ENCODE measurements around the gene RRM2. TPM values are rescaled to one million over a fixed set of nuclear protein-coding genes. Genes with fewer than 3 reads are reported as not detected.

The RRM2 gene
- polyA plus RNA-seq, 1 donor from 2014 or later: 0.57 TPM

GRCh38 chr2:10132996-10133647, 10.6 kb downstream of the RRM2 start:
- TF ChIP-seq EP300 (conservative IDR thresholded peaks at IDR 0.05; ENCODE audit: poor library complexity, severe bottlenecking): no peak
- TF ChIP-seq, protein P1, sequence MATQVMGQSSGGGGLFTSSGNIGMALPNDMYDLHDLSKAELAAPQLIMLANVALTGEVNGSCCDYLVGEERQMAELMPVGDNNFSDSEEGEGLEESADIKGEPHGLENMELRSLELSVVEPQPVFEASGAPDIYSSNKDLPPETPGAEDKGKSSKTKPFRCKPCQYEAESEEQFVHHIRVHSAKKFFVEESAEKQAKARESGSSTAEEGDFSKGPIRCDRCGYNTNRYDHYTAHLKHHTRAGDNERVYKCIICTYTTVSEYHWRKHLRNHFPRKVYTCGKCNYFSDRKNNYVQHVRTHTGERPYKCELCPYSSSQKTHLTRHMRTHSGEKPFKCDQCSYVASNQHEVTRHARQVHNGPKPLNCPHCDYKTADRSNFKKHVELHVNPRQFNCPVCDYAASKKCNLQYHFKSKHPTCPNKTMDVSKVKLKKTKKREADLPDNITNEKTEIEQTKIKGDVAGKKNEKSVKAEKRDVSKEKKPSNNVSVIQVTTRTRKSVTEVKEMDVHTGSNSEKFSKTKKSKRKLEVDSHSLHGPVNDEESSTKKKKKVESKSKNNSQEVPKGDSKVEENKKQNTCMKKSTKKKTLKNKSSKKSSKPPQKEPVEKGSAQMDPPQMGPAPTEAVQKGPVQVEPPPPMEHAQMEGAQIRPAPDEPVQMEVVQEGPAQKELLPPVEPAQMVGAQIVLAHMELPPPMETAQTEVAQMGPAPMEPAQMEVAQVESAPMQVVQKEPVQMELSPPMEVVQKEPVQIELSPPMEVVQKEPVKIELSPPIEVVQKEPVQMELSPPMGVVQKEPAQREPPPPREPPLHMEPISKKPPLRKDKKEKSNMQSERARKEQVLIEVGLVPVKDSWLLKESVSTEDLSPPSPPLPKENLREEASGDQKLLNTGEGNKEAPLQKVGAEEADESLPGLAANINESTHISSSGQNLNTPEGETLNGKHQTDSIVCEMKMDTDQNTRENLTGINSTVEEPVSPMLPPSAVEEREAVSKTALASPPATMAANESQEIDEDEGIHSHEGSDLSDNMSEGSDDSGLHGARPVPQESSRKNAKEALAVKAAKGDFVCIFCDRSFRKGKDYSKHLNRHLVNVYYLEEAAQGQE (IDR thresholded peaks at IDR 0.05; ENCODE audit: borderline replicate concordance): no peak
- Histone ChIP-seq H3F3A (ENCODE audit: insufficient read depth, low read length, poor library complexity, severe bottlenecking) (no peaks in the 10 kb centered on the region), H3K9me3 (ENCODE audit: low read length) (no peaks in the 10 kb centered on the region), H3K9ac (ENCODE audit: low read length) (no peak overlapping the region), H3K4me2 (ENCODE audit: low read length) (no peak overlapping the region), H3K27ac (ENCODE audit: low read length) (no peak overlapping the region), H3K36me3 (ENCODE audit: insufficient read depth, low read length) (no peaks in the 10 kb centered on the region), H4K20me1 (ENCODE audit: insufficient read depth) (no peaks in the 10 kb centered on the region), H3K9me2 (ENCODE audit: insufficient read depth, low read length) (no peaks in the 10 kb centered on the region), H3K4me3 (ENCODE audit: low read length) (no peak overlapping the region), H2AFZ (ENCODE audit: low read depth, low read length) (no peak overlapping the region), H3K79me2 (replicated peaks; ENCODE audit: insufficient read depth, low read length) (no peaks in the 10 kb centered on the region), H3K27me3 (ENCODE audit: insufficient read depth, low read depth, low read length) (no peaks in the 10 kb centered on the region)

DNA sequence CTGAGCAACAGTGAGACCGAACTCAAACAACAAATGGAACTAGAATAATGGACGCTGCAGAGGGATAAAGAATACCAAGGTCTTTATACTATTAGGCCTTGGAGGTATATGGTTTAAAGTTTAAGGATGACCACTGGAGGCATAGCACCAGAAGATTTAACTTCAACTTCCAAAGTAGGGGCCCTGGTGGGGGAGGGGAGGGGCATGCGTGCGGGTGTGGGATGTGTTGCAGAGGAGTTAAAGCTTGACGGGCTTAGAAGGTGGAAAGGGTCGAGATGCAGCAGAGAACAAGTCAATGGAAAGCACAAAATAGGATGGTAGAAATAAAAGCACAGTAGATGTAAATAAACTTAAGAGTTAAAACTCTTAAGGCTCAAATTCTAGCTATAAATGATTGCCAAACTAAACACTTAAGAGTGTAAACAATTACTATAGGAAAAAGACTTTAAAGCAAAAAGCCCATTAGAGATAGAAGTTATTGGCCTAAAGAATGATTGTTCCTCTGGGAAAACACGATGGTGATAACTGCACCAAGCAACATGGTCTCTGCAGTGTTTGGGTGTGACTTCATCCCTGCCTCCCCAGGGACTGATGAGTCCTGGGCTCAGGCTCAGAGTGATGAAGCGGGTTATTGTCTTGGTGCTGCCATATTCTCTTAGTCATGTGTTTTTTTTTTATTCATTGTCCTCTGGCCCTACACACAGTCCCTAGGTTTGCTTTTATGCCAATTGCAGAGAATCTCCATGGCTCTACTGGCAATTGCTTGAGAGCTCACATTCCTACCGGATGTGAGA, 13.0 kb downstream of the RRM2 start:
- Histone ChIP-seq H3F3A (ENCODE audit: insufficient read depth, low read length, poor library complexity, severe bottlenecking) (no peaks in the 10 kb centered on the region), H3K9me2 (ENCODE audit: insufficient read depth, low read length) (no peaks in the 10 kb centered on the region), H3K36me3 (ENCODE audit: insufficient read depth, low read length) (no peaks in the 10 kb centered on the region), H3K79me2 (replicated peaks; ENCODE audit: insufficient read depth, low read length) (no peaks in the 10 kb centered on the region), H3K9me3 (ENCODE audit: low read length) (no peaks in the 10 kb centered on the region), H3K27me3 (ENCODE audit: insufficient read depth, low read depth, low read length) (no peaks in the 10 kb centered on the region), H3K9ac (ENCODE audit: low read length) (no peak overlapping the region), H2AFZ (ENCODE audit: low read depth, low read length) (no peak overlapping the region), H4K20me1 (ENCODE audit: insufficient read depth) (no peaks in the 10 kb centered on the region), H3K4me2 (ENCODE audit: low read length) (no peak overlapping the region), H3K27ac (ENCODE audit: low read length) (no peak overlapping the region), H3K4me3 (ENCODE audit: low read length) (no peak overlapping the region)
- TF ChIP-seq POLR2AphosphoS5 (IDR thresholded peaks at IDR 0.05) (no peak), EP300 (conservative IDR thresholded peaks at IDR 0.05; ENCODE audit: poor library complexity, severe bottlenecking) (no peak), TAF1 (IDR thresholded peaks at IDR 0.05; ENCODE audit: low read depth) (no peak), EZH2 (IDR thresholded peaks at IDR 0.05; ENCODE audit: borderline replicate concordance, insufficient read depth, low read length, poor library complexity, severe bottlenecking) (no peak), SMC3 (conservative IDR thresholded peaks at IDR 0.05; ENCODE audit: poor library complexity) (no peak), RAD21 (conservative IDR thresholded peaks at IDR 0.05) (no peak), CTCF (IDR thresholded peaks at IDR 0.05; ENCODE audit: poor library complexity, severe bottlenecking) (no peak), MXI1 (conservative IDR thresholded peaks at IDR 0.05; ENCODE audit: poor library complexity, severe bottlenecking) (no peak)
- TF ChIP-seq, protein P1 (IDR thresholded peaks at IDR 0.05; ENCODE audit: borderline replicate concordance): no peak

All from neural cell (in vitro differentiated cells).